ENCODE results near the gene TLR2.

DNA sequence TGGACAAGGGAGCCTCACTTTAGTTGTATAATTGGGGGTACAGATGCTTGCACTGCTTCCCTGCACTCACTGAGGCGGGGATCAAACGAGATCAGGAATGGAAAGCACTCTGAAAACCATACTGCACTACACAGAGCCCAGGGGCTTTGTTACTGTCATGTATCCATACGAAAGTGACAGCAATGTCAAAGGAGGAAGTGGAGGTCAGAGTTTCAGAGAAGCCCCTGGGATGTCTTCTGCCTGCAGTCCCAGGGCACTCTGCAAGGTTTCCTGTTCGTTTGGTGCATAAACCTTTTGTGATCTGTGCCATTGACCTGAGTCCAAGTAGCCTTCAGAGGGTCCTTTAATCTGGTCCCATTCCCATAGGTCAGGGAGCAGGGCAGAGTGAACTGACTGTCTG is 44.6 kb downstream of the TLR2 start:
- no peak for TF ChIP-seq CTCF (IDR thresholded peaks at IDR 0.05)
- no peak for TF ChIP-seq POLR2A (IDR thresholded peaks at IDR 0.05)
- TF ChIP-seq POLR2AphosphoS5 (IDR thresholded peaks at IDR 0.05): no peak
- TF ChIP-seq EP300 (IDR thresholded peaks at IDR 0.05): no peak

Data from suprapubic skin (tissue), 4 donors.